Muscle layer of duodenum (tissue), 2 donors: ENCODE data around the gene SPAG9.

Experiments
- H3K27ac ChIP-seq: one replicate; pipeline ENCODE4 v1.7.0; 2013; ENCODE audit warnings: mild to moderate bottlenecking, low read length
- H3K27me3 ChIP-seq: one replicate; pipeline ENCODE4 v1.7.0; 2013; ENCODE audit warnings: low read depth, mild to moderate bottlenecking, control low read depth, low read length
- H3K36me3 ChIP-seq, 2 donors: one replicate each; pipeline ENCODE4 v1.7.0; 2013; ENCODE audit warnings: low read length in 2 of 2, control low read depth in 1 of 2, mild to moderate bottlenecking in 1 of 2; ENCODE audit not compliant: insufficient read depth in 2 of 2, control insufficient read depth in 1 of 2
- H3K4me1 ChIP-seq, 2 donors: one replicate each; pipeline ENCODE4 v1.7.0; 2013; ENCODE audit warnings: low read length in 2 of 2, mild to moderate bottlenecking in 2 of 2, control low read depth in 1 of 2, moderate library complexity in 1 of 2; ENCODE audit not compliant: insufficient read depth in 2 of 2, control insufficient read depth in 1 of 2
- H3K4me3 ChIP-seq, 2 donors: one replicate each; pipeline ENCODE4 v1.7.0; 2013; ENCODE audit warnings: low read length in 2 of 2, low read depth in 1 of 2, mild to moderate bottlenecking in 1 of 2
- H3K9me3 ChIP-seq, 2 donors: one replicate each; pipeline ENCODE4 v1.7.0; 2013; ENCODE audit warnings: low read length in 2 of 2, control low read depth in 1 of 2, mild to moderate bottlenecking in 1 of 2; ENCODE audit not compliant: control insufficient read depth in 1 of 2
- donor health status: healthy.

SPAG9 gene

DNA sequence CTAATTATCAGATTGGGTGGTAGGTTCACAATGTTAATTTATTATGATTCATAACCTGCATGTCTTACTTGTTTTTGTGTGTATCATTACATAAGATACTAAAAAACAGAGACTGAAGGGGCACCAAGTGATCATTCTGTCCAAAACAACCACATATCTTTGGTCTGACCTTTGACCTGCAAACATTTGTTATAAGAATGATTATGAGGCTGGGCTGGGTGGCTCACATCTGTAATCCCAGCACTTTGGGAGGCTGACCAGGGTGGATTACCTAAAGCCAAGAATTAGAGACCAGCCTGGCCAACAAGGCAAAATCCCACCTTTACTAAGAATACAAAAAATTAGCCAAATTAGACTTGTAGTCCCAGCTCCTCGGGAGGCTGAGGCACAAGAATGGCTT lies 116.4 kb downstream of the SPAG9 start:
- H3K36me3 ChIP-seq: peaks cover 48 to 50% of the 10 kb centered on the region in 2 donors
- H3K4me3 ChIP-seq: no peak overlapping the region
- H3K4me1 ChIP-seq: peaks cover 3 to 4% of the 10 kb centered on the region in 2 donors
- H3K27me3 ChIP-seq: no peaks in the 10 kb centered on the region
- no peaks in the 10 kb centered on the region for H3K9me3 ChIP-seq
- H3K27ac ChIP-seq: no peak overlapping the region

GRCh38 chr17:51000835-51001638 lies 119.6 kb downstream of the SPAG9 start:
- Histone ChIP-seq H3K4me3 (no peak overlapping the region), H3K9me3 (no peaks in the 10 kb centered on the region), H3K4me1 (peaks cover 0 to 4% of the 10 kb centered on the region in 2 donors), H3K27ac (no peak overlapping the region), H3K36me3 (peaks cover 48 to 64% of the 10 kb centered on the region in 2 donors), H3K27me3 (no peaks in the 10 kb centered on the region)

DNA sequence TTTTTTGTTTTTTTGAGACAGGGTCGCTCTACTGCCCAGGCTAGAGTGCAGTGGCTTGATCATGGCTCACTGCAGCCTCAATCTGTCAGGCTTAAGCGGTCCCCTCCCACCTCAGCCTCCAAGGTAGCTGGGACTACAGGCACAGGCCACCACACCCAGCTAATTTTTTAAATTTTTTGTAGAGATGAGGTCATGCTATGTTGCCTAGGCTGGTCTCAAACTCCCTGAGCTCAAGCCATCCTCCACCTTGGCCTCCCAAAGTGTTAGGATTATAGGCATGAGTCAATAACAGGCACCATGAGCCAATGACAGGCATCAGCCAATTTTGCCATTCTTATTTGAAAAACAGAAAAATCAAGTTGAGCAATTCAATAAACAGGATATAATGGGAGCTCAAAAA lies 125.0 kb downstream of the SPAG9 start:
- H3K36me3 ChIP-seq: peaks cover 64 to 69% of the 10 kb centered on the region in 2 donors
- H3K27ac ChIP-seq: no peak overlapping the region
- H3K4me1 ChIP-seq: no peaks in the 10 kb centered on the region
- H3K27me3 ChIP-seq: no peaks in the 10 kb centered on the region
- H3K4me3 ChIP-seq: no peak overlapping the region
- H3K9me3 ChIP-seq: no peaks in the 10 kb centered on the region

DNA sequence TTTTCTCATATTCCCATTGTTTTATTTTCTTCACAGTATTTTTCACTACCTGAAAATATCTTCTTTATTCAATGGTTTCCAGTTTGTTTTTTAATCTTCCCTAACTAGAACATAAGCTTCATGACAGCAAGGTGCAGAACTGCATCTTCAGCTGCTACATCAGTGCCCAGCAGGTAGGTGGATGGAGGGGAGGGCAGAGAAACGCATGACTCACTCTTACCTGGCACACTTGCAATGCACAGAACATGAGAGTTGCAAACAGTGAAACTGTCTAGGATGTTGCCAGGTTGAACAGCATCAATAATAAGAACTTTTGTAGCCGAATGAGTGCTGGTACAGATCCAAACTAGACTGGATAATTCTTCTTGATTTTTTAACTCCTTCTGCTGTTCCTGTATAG lies 127.1 kb downstream of the SPAG9 start:
- Histone ChIP-seq H3K27me3 (no peaks in the 10 kb centered on the region), H3K4me3 (no peak overlapping the region), H3K4me1 (no peaks in the 10 kb centered on the region), H3K27ac (no peak overlapping the region), H3K36me3 (peaks cover 70 to 73% of the 10 kb centered on the region in 2 donors), H3K9me3 (no peaks in the 10 kb centered on the region)

DNA sequence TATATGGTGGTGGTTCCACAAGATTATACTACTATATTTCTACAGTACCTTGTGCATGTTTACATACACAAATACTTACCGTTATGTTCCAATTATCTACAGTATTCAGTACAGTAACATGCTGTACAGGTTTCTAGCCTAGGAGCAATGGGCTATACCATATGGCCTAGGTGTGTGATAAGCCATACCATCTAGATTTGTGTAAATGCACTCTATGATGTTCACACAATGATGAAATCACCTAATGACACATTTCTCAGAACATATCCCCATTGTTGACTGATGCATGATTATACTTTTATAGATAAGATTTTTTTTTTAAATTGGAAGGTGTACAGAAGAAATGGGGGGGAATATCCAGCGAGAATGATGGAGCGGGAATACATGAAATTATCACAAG lies 131.5 kb downstream of the SPAG9 start:
- Histone ChIP-seq H3K27me3 (no peaks in the 10 kb centered on the region), H3K27ac (no peak overlapping the region), H3K36me3 (peaks cover 62 to 74% of the 10 kb centered on the region in 2 donors), H3K4me3 (no peak overlapping the region), H3K4me1 (no peaks in the 10 kb centered on the region), H3K9me3 (no peaks in the 10 kb centered on the region)

GRCh38 chr17:50988427-50988826 lies 132.2 kb downstream of the SPAG9 start:
- Histone ChIP-seq H3K4me1 (no peaks in the 10 kb centered on the region), H3K4me3 (no peak overlapping the region), H3K27me3 (no peaks in the 10 kb centered on the region), H3K9me3 (no peaks in the 10 kb centered on the region), H3K27ac (no peak overlapping the region), H3K36me3 (peaks cover 62 to 70% of the 10 kb centered on the region in 2 donors)

DNA sequence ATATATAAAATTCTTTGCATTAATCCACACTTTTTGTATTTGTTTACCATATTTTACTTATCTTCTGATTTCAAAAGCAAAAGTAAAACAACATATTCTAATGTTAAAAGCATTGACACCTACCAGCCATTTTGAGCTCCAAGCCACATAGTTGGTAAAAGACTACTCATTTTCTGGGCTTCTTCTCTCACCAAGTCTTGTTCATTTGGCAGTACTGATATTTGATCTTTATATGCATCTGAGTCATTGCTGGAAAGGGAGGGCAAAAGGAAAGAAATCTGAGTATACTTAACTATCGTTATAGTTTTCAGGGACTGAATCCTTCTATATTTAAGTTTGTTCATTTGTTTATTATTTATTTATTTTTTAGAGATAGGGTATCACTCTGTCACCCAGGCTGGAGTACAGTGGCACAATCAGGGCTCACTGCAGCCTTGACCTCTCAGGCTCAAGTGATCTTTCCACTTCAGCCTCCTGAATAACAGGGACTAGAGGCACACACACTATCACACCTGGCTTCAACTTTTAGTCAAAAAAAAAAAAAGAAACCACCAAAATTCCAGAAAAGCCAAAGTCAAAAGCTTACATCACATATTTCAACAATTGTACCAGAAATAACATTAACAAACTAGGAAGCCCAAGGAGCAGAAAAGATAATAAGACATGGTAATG lies 133.5 kb downstream of the SPAG9 start:
- H3K27ac ChIP-seq: no peak overlapping the region
- no peaks in the 10 kb centered on the region for H3K9me3 ChIP-seq
- no peak overlapping the region for H3K4me3 ChIP-seq
- no peaks in the 10 kb centered on the region for H3K4me1 ChIP-seq
- peaks cover 64 to 74% of the 10 kb centered on the region in 2 donors for H3K36me3 ChIP-seq
- H3K27me3 ChIP-seq: no peaks in the 10 kb centered on the region

DNA sequence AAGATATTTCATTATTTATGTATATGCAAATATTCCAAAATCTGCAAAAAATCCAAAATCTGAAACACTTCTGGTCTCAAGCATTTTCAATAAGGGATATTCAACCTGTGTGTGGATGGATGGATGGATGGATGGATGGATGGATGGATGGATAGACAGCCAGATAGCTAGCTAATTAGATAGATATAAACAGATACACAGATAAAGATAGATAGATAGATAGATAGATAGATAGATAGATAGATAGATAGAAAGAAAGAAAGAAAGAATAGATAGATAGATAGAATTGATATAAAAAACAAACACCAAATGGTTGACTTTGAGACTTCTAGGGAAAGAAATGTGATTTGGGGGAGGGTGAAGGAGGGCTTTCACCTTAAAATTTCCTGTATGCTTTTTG lies 139.4 kb downstream of the SPAG9 start:
- peaks cover 66 to 83% of the 10 kb centered on the region in 2 donors for H3K36me3 ChIP-seq
- H3K9me3 ChIP-seq: no peaks in the 10 kb centered on the region
- no peaks in the 10 kb centered on the region for H3K4me1 ChIP-seq
- H3K4me3 ChIP-seq: no peak overlapping the region
- H3K27ac ChIP-seq: no peak overlapping the region
- H3K27me3 ChIP-seq: no peaks in the 10 kb centered on the region

GRCh38 chr17:50979524-50979927 lies 141.1 kb downstream of the SPAG9 start:
- H3K27me3 ChIP-seq: no peaks in the 10 kb centered on the region
- no peak overlapping the region for H3K4me3 ChIP-seq
- no peaks in the 10 kb centered on the region for H3K4me1 ChIP-seq
- H3K9me3 ChIP-seq: no peaks in the 10 kb centered on the region
- no peak overlapping the region for H3K27ac ChIP-seq
- H3K36me3 ChIP-seq: peaks cover 61 to 81% of the 10 kb centered on the region in 2 donors

- no peaks in the 10 kb centered on the region for H3K4me1 ChIP-seq
- peaks cover 57 to 74% of the 10 kb centered on the region in 2 donors for H3K36me3 ChIP-seq
- H3K9me3 ChIP-seq: no peaks in the 10 kb centered on the region
- no peaks in the 10 kb centered on the region for H3K27me3 ChIP-seq
- H3K4me3 ChIP-seq: no peak overlapping the region
- no peak overlapping the region for H3K27ac ChIP-seq
Measured at GRCh38 chr17:50977487-50978159, 143.0 kb downstream of the SPAG9 start.

GRCh38 chr17:50976951-50977472 lies 143.7 kb downstream of the SPAG9 start:
- no peaks in the 10 kb centered on the region for H3K27me3 ChIP-seq

More at GRCh38 chr17:50976951-50977472, 143.7 kb downstream of the SPAG9 start:
- no peak overlapping the region for H3K27ac ChIP-seq
- no peak overlapping the region for H3K4me3 ChIP-seq
- peaks cover 56 to 70% of the 10 kb centered on the region in 2 donors for H3K36me3 ChIP-seq
- no peaks in the 10 kb centered on the region for H3K4me1 ChIP-seq
- H3K9me3 ChIP-seq: no peaks in the 10 kb centered on the region
